ENCODE results near the gene RRP1B. TPM values are rescaled to one million over a fixed set of nuclear protein-coding genes. Genes with fewer than 3 reads are reported as not detected.

RRP1B gene
- polyA plus RNA-seq, 1 donor, result 27.9 TPM

DNA sequence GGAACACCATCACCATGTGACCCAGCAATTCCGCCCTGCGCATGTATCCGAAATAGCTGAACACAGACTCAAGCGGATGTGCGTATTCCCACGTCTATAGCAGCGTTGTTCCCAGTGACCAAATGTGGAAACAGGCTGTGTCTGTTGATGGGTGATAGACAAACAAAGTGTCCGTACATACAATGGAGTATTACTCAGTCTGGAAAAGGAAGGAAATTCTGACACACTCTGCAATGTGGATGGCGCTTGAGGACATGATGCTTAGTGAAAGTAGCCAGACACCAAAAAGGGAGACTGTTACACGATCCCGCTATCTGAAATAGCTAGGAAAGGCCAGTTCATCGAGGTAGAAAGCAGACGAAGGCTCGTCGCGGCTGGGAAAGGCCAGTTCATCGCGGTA, 85.4 kb downstream of the RRP1B start:
- DNase-seq, result no peak

Other genes with a start within 250 kb of the RRP1B start
- gene SIK1, start 232.4 kb upstream of the RRP1B start, polyA plus RNA-seq (ENCODE audit: insufficient read length), result 0.57 TPM
- 0.89 TPM for gene HSF2BP, start 72 bp upstream of the RRP1B start, polyA plus RNA-seq (ENCODE audit: insufficient read length)
- 24.8 TPM for gene PDXK, start 59.6 kb downstream of the RRP1B start, polyA plus RNA-seq (ENCODE audit: insufficient read length)
- gene CSTB, start 116.7 kb downstream of the RRP1B start, polyA plus RNA-seq (ENCODE audit: insufficient read length), result 21.7 TPM
- 20.3 TPM for gene RRP1, start 130.0 kb downstream of the RRP1B start, polyA plus RNA-seq (ENCODE audit: insufficient read length)
- 37.6 TPM for gene AGPAT3, start 205.7 kb downstream of the RRP1B start, polyA plus RNA-seq (ENCODE audit: insufficient read length)